Keratinocyte (primary cell): ENCODE results near the gene MIER1. TPM values are rescaled to one million over a fixed set of nuclear protein-coding genes. Genes with fewer than 3 reads are reported as not detected.

Source experiments
- DNase-seq: peaks from one replicate; pipeline ENCODE4 v3.0.0-alpha.2; 2011; ENCODE audit warnings: low read depth, missing footprints, low spot score
- FAIRE-seq: peaks from 2 replicates; lab custom pipeline; 2011; peaks lifted over from hg19 to GRCh38; lab: Jason Lieb, UNC
- H2AFZ ChIP-seq: 2 replicates; pipeline ENCODE4 v1.6.0; 2012; ENCODE audit warnings: low read length, control low read depth, inconsistent platforms; ENCODE audit not compliant: control insufficient read depth
- H3K27ac ChIP-seq: 2 replicates; pipeline ENCODE4 v1.5.1; 2011; ENCODE audit warnings: low read length; ENCODE audit not compliant: control insufficient read depth, insufficient read depth
- H3K27me3 ChIP-seq: 3 replicates; pipeline ENCODE4 v1.6.0; 2011; ENCODE audit warnings: low read length; ENCODE audit not compliant: control insufficient read depth, insufficient read depth; ENCODE audit errors: extremely low read depth
- H3K36me3 ChIP-seq, 2 experiments: 2 replicates in 1 of 2; 3 replicates in 1 of 2; pipeline ENCODE4 v1.5.1; 2011; ENCODE audit warnings: low read length in 2 of 2, mild to moderate bottlenecking in 1 of 2; ENCODE audit not compliant: control insufficient read depth in 2 of 2, insufficient read depth in 2 of 2; ENCODE audit errors: extremely low read depth in 1 of 2
- H3K4me1 ChIP-seq: 3 replicates; pipeline ENCODE4 v1.5.1; 2011; ENCODE audit warnings: low read length; ENCODE audit not compliant: control insufficient read depth, insufficient read depth; ENCODE audit errors: extremely low read depth
- H3K4me2 ChIP-seq: 3 replicates; pipeline ENCODE4 v1.6.0; 2011; ENCODE audit warnings: low read depth, low read length; ENCODE audit not compliant: control insufficient read depth, insufficient read depth; ENCODE audit errors: extremely low read depth
- H3K4me3 ChIP-seq, 3 experiments: fragments of 200-600 bp in 1 of 3; sonication (generic) in 1 of 3; 2 replicates in 2 of 3; 3 replicates in 1 of 3; pipeline ENCODE4 v1.5.1; 2011 to 2016; ENCODE audit warnings: low read length in 3 of 3, mild to moderate bottlenecking in 3 of 3, control low read depth in 2 of 3, inconsistent platforms in 1 of 3, low read depth in 1 of 3, mixed read lengths in 1 of 3, mixed run types in 1 of 3, moderate library complexity in 1 of 3; ENCODE audit not compliant: control insufficient read depth in 2 of 3, insufficient read depth in 2 of 3; ENCODE audit errors: extremely low read depth in 1 of 3
- H3K79me2 ChIP-seq: 2 replicates; pipeline ENCODE4 v1.6.0; 2012; ENCODE audit warnings: low read length; ENCODE audit not compliant: control insufficient read depth, insufficient read depth
- H3K9ac ChIP-seq: 3 replicates; pipeline ENCODE4 v1.6.0; 2011; ENCODE audit warnings: low read length; ENCODE audit not compliant: control insufficient read depth, insufficient read depth; ENCODE audit errors: extremely low read depth
- H3K9me1 ChIP-seq: 3 replicates; pipeline ENCODE4 v1.6.0; 2011; ENCODE audit warnings: low read length; ENCODE audit not compliant: control insufficient read depth, insufficient read depth; ENCODE audit errors: extremely low read depth
- H3K9me3 ChIP-seq: 2 replicates; pipeline ENCODE4 v1.5.1; 2012; ENCODE audit warnings: low read depth, low read length; ENCODE audit not compliant: control insufficient read depth
- H4K20me1 ChIP-seq: 3 replicates; pipeline ENCODE4 v1.6.0; 2011; ENCODE audit warnings: low read length; ENCODE audit not compliant: control insufficient read depth, insufficient read depth; ENCODE audit errors: extremely low read depth
- EZH2 ChIP-seq: IDR thresholded peaks from one replicate; pipeline ENCODE4 v1.6.1; 2012; ENCODE audit warnings: inconsistent platforms, mild to moderate bottlenecking, low read length, moderate library complexity
- dilution Hi-C: fragments of 300-500 bp; cut with MboI; formaldehyde crosslinking; loops from one replicate; pipeline ENCODE4 v1.7.0; 2020; ENCODE audit warnings: low sequenced_read_pairs; ENCODE audit not compliant: extremely low pct_ligation_motif_present
- polyA plus RNA-seq, 5 experiments: library from polyadenylated mRNA; depleted of rRNA in 3 of 5; stranded (reverse) in 3 of 5; stranded (forward) in 1 of 5; unstranded in 1 of 5; fragments of >200 nt; gene quantifications; 1 replicate in 1 of 5; 2 replicates in 3 of 5; 3 replicates in 1 of 5; pipeline versions ENCODE4 v1.2.1 to v1.2.3, GENCODE V29; 2011 to 2012; ENCODE audit warnings: missing spikeins in 2 of 5, low read depth in 1 of 5, low replicate concordance in 1 of 5
- TF ChIP-seq, protein P1 (sequence below), 3 experiments: IDR thresholded peaks in 1 of 3; conservative IDR thresholded peaks in 1 of 3; optimal IDR thresholded peaks in 1 of 3; 2 replicates in 2 of 3; 3 replicates in 1 of 3; pipeline versions ENCODE3 to v1.5.1; 2011; ENCODE audit warnings: low read length in 3 of 3, mild to moderate bottlenecking in 3 of 3, moderate library complexity in 2 of 3, control low read depth in 1 of 3, inconsistent platforms in 1 of 3; ENCODE audit not compliant: insufficient read depth in 2 of 3; ENCODE audit errors: extremely low read depth in 1 of 3

The MIER1 gene
- polyA plus RNA-seq, 1 donor (not counting 4 experiments of a cell fraction or from before 2014, with no cell fraction given), result 20.7 TPM

DNA sequence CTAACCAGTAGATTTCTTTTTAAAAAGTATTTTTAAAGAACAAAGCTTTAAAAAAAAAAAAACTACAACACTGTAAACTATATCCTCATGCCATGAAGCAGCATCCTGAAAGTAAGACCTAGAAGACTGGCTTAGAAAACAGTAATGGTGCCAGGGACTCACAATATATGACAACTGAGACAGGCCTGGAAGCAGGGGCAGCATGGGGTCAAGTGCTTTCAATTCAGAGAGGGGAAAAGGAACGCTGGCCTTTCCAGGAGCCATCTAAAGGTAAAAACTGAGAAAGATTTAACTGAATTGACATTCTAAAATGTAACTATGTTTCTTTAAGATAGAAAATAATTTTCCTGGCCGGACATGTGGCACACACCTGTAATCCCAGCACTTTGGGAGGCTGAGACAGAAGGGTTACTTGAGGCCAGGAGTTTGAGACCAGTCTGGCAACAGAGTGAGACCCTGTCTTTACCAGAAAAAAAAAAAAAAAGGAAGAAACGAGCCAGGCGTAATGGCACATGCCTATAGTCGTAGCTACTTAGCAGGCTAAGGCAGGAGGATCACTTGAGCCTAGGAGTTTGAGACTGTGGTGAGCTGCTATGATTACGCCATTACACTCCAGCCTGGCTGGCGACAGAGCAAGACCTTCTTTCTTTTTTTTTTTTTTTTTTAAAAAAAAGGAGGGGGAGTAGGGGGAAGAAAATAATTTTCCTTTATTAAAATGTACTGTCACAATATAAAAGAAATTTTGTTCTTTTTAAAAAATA, 75.0 kb downstream of the MIER1 start:
- no peak for FAIRE-seq

DNA sequence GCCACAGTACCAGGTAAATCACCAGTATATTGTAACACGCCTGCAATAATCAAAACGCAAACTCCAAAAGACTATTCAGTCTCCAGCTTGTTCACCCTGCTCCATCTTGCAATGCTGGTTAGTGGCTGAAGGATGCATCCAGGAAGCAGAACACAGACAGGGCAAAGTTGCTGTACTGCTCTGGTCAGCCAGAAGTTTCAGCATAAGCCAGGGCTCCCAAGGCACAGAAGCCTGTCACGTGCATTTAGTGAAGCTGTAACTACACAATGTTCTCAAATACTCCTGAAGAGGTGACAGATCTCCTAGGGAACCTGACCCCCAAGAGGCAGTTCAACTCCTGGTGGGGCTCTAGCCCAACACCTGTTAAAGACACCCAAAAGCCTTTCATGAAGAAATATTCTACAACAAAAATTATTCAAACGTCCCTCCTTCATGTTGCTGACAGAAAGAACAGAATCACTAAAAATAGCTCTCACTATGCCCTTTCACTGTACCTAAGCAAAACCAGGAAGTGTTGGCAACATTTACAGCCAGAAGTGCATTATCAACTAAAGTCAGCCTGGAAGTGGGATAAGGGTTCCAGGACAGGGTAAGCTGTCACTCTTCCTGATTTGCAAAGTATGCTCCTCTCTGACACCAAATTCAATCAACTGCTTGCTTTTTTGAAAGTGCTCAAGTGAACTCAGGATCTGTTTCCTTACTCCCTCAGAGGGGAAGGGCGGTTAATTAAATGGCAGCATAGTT, 77.1 kb downstream of the MIER1 start:
- DNase-seq (no peak), FAIRE-seq (peak; percentile 20)
- H3K4me1 ChIP-seq, result no peaks in the 10 kb centered on the region
- no peaks in the 10 kb centered on the region for H3K27me3 ChIP-seq
- H3K36me3 ChIP-seq, result peaks cover 4% of the 10 kb centered on the region in 2 experiments
- no peak overlapping the region for H3K4me2 ChIP-seq
- no peak overlapping the region for H3K9ac ChIP-seq
- H3K4me3 ChIP-seq, result no peak overlapping the region
- no peaks in the 10 kb centered on the region for H4K20me1 ChIP-seq
- H2AFZ ChIP-seq, result no peak overlapping the region
- dilution Hi-C loops, result no loop called here
- no peak overlapping the region for H3K27ac ChIP-seq
- no peaks in the 10 kb centered on the region for H3K9me1 ChIP-seq
- no peaks in the 10 kb centered on the region for H3K9me3 ChIP-seq
- TF ChIP-seq EZH2, result no peak
- TF ChIP-seq, protein P1, sequence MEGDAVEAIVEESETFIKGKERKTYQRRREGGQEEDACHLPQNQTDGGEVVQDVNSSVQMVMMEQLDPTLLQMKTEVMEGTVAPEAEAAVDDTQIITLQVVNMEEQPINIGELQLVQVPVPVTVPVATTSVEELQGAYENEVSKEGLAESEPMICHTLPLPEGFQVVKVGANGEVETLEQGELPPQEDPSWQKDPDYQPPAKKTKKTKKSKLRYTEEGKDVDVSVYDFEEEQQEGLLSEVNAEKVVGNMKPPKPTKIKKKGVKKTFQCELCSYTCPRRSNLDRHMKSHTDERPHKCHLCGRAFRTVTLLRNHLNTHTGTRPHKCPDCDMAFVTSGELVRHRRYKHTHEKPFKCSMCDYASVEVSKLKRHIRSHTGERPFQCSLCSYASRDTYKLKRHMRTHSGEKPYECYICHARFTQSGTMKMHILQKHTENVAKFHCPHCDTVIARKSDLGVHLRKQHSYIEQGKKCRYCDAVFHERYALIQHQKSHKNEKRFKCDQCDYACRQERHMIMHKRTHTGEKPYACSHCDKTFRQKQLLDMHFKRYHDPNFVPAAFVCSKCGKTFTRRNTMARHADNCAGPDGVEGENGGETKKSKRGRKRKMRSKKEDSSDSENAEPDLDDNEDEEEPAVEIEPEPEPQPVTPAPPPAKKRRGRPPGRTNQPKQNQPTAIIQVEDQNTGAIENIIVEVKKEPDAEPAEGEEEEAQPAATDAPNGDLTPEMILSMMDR (optimal IDR thresholded peaks at IDR 0.05 in 1 of 3, IDR thresholded peaks at IDR 0.05 in 1 of 3, conservative IDR thresholded peaks at IDR 0.05 in 1 of 3; ENCODE audit: extremely low read depth in 1 of 3, insufficient read depth in 2 of 3, low read length in 3 of 3), result no peak
- no peaks in the 10 kb centered on the region for H3K79me2 ChIP-seq

More for the DNA sequence above, 75.0 kb downstream of the MIER1 start:
- TF ChIP-seq EZH2, result no peak
- TF ChIP-seq, protein P1 (optimal IDR thresholded peaks at IDR 0.05 in 1 of 3, IDR thresholded peaks at IDR 0.05 in 1 of 3, conservative IDR thresholded peaks at IDR 0.05 in 1 of 3; ENCODE audit: extremely low read depth in 1 of 3, insufficient read depth in 2 of 3, low read length in 3 of 3), result no peak
- DNase-seq, result no peak
- H3K4me3 ChIP-seq, result no peak overlapping the region
- dilution Hi-C loops, result no loop called here
- H3K27ac ChIP-seq, result no peak overlapping the region
- no peak overlapping the region for H2AFZ ChIP-seq
- H3K9me1 ChIP-seq, result no peaks in the 10 kb centered on the region
- no peaks in the 10 kb centered on the region for H3K27me3 ChIP-seq
- no peak overlapping the region for H3K9ac ChIP-seq
- peaks cover 4 to 8% of the 10 kb centered on the region in 2 experiments for H3K36me3 ChIP-seq
- no peaks in the 10 kb centered on the region for H3K9me3 ChIP-seq
- no peaks in the 10 kb centered on the region for H3K79me2 ChIP-seq
- H3K4me2 ChIP-seq, result no peak overlapping the region
- no peaks in the 10 kb centered on the region for H3K4me1 ChIP-seq
- H4K20me1 ChIP-seq, result no peaks in the 10 kb centered on the region
